KOPT-K1 (cell line): ENCODE data around the gene ADORA2A.

Source experiments
- H3K27ac ChIP-seq: fragments of 200-600 bp; sonication (generic); 2 replicates; pipeline ENCODE4 v1.5.1; 2016; ENCODE audit warnings: antibody characterized with exemption, mild to moderate bottlenecking, low read depth, low read length; ENCODE audit not compliant: poor library complexity, severe bottlenecking
- H3K36me3 ChIP-seq: fragments of 200-600 bp; sonication (generic); 2 replicates; pipeline ENCODE4 v1.5.1; 2017; ENCODE audit warnings: antibody characterized with exemption, mild to moderate bottlenecking, low read length, moderate library complexity; ENCODE audit not compliant: insufficient read depth
- H3K9me3 ChIP-seq: fragments of 200-600 bp; sonication (generic); 2 replicates; pipeline ENCODE4 v1.5.1; 2017; ENCODE audit warnings: antibody characterized with exemption, low read length, mild to moderate bottlenecking; ENCODE audit not compliant: insufficient read depth, poor library complexity, severe bottlenecking

The ADORA2A gene

DNA sequence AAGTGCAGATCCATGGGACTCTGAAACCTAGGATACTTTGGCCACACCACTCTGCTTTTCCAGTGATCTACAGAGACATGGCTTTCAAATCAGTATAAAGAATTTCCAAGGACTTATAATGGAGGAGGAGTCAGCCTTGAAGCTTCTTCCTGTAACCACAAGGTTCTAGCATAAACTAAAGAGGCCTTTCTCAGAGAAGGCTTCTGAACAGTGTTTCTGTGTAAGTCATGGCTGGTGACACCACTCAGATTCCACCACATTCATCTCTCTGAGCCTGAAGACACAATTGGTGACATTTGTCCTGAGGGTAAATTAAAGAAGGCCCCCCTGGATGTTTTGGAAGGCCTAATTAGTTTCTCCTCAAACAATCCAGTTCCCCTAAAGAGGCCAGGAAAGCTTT lies 29.0 kb upstream of the ADORA2A start:
- peaks cover 85% of the 10 kb centered on the region for H3K36me3 ChIP-seq
- no peak overlapping the region for H3K27ac ChIP-seq
- H3K9me3 ChIP-seq = no peaks in the 10 kb centered on the region

DNA sequence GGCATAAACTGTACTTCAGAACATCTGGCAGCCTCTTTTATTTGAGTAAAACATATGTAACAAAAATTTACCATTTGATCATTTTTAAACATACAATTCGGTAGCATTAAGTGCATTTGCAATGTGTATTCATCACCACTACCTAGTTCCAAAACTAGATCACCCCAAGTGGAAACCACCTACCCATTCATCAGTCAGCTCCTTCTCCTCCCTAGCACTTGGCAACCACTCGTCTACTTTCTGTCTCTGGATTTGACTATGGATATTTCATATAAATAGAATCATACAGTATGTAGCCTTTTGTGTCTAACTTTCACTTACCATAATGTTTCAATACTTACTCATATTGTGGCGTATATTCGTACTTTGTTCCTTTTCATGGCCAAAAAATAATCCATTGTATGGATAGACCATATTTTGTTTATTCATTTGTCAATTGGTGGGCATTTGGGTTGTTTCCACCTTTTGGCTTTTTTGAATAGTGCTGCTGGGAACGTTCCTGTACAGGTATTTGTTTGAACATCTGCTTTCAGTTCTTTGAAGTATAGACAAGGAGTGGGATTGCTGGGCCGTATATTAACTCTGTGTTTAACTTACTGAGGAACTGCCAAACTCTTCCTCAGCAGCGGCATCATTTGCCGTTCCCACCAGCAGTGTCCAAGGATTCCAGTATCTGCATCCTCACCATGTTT lies 27.2 kb upstream of the ADORA2A start:
- Histone ChIP-seq H3K9me3 (no peaks in the 10 kb centered on the region), H3K36me3 (peaks cover 90% of the 10 kb centered on the region), H3K27ac (no peak overlapping the region)

DNA sequence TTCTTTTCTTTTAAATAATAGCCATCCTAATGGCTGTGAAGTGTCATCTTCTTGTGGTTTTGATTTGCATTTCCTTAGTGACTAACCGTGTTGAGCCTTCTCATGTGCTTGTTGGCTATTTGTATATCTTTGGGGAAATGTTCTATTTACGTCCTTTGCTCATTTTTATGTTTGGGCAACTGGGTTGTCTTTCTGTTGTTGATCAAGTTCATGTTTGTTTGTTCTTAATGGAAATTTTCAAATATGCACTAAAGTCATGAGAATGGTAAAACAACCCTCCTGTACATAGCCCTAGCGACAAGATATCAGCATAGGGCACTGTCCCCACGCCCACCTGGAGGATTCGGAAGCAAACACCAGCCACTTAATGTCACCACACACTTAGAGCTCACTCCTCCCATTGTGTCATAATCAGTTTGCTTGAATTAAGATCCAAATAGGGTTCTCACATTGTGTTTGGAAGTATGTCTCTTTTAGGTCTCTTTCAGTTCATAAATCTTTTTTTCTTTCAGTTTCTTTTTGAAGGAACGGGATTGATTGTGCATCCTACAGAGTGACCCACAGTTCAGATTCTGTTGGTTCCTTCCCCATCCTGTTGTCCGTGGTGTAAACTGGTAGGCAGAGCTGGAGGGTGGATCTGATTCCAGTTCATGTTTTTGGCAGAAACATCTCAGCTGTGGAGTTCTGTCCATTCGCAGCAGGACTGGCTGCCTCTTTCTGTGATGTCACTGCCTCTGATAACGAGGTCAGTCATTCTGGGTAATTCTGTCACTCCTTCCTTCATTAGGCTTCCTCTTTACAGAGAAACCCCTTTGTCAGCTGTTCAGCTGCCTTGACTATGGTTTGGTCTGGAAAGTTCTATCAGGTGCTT lies 26.4 kb upstream of the ADORA2A start:
- no peak overlapping the region for H3K27ac ChIP-seq
- peaks cover 90% of the 10 kb centered on the region for H3K36me3 ChIP-seq
- no peaks in the 10 kb centered on the region for H3K9me3 ChIP-seq

DNA sequence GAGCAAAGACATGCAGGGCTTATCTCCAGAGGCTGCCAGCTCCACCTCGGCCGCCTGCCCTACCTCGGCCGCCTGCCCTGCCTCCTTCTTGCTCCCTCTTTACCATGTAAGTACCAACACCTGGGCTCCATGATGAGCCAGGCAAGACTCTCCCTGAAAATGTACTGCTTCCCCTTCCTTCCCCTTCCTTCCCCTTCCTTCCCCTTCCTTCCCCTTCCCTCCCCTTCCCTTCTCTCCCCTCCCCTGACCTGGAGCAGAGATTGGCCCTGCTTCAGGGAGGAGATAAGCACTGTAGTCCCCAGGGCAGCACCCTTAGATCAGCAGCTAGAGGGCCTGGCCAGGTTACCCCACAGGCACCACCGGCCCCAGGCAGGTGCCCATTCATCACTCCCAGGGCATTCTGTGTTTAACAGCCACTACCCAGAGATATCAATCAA lies 25.4 kb upstream of the ADORA2A start:
- Histone ChIP-seq H3K9me3 (no peaks in the 10 kb centered on the region), H3K27ac (no peak overlapping the region), H3K36me3 (peaks cover 90% of the 10 kb centered on the region)

DNA sequence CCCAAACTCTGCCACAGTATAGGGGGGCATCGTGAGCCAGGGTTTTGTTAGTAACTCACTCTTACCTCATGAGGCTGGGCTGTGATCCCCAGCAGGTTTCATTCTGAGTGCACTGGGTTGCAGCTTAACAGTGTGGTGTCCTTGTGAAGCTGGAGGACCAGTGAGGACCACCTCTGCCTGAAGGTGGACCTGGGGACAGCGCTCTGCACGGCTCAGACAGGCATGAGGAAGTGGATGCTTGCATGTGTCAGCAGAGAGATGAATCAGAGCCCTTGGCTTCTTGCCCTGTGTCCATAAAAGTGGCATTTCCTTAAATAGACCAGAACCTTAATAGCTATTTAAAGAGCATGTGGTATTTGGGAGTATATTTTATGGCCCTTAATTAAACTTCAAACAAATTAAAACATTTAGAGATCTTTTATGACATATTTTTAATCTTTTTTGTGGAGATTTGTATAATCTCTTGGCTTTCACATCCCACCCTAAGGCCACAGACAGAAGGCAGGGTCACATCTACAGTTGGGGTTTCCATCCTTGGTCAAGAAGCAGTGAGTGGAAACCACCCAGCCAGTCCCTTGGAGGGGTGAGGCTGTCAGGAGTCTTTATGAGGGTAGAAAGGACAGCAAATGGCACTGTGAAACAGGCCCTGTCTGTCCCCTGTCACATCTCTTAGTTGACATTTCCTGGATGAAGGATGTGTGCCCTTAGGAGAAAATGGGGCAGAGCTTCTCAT lies 24.8 kb upstream of the ADORA2A start:
- Histone ChIP-seq H3K9me3 (no peaks in the 10 kb centered on the region), H3K27ac (no peak overlapping the region), H3K36me3 (peaks cover 90% of the 10 kb centered on the region)

DNA sequence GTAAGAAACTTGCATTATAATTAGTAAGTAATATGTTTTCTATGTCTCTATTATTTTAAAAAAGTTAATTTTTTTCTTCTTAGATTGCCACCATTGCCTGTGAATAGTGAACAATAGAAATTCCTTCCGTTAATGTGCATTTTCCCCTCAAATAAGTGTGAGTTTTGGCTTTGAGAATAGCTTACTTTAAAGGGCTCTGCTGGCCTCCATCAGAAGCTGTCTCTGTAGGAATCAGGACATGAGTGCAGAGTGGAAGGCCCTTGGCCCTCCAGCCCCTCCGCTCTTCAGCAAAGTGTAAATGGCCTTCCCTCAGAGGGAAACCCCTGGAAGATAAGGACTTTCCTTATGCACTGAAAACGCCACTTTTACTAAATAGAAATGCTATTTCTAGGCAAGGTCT lies 24.1 kb upstream of the ADORA2A start:
- H3K9me3 ChIP-seq = no peaks in the 10 kb centered on the region
- no peak overlapping the region for H3K27ac ChIP-seq
- H3K36me3 ChIP-seq = peaks cover 90% of the 10 kb centered on the region

DNA sequence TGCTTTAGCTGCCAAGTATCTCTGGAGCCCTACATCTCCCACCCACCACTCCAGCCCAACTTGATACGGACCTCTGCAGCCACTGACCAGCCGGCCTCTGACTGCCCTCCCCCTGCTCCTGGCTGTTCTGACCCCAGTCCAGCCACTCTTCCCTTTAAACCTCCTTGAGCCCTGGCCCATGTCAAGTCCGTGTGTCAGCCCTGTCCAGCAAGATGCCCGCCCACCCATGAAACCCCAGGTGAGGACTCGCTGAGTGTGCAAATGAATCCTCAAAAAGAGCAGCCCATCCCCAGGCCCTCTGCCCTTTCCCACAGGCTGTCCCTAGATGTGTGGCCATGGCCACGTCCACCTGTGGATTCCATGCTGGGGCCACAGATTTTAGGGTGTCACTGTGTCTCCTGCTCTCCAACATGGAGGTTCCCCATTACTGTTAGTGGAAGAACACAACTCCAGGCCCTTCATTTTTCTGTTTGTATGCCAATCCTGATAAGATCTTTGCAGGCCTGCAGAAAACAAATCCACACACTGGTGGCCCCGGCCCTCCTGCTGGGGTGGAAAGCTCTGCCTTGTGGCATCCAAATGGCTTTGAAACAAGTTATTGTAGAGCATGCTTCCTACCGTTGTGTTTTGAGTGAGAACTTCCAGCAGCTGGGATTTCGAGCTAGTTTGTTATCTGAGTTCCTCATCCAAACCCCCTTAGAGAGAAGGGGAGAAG lies 22.7 kb upstream of the ADORA2A start:
- H3K9me3 ChIP-seq = no peaks in the 10 kb centered on the region
- H3K36me3 ChIP-seq = peaks cover 86% of the 10 kb centered on the region
- no peak overlapping the region for H3K27ac ChIP-seq

DNA sequence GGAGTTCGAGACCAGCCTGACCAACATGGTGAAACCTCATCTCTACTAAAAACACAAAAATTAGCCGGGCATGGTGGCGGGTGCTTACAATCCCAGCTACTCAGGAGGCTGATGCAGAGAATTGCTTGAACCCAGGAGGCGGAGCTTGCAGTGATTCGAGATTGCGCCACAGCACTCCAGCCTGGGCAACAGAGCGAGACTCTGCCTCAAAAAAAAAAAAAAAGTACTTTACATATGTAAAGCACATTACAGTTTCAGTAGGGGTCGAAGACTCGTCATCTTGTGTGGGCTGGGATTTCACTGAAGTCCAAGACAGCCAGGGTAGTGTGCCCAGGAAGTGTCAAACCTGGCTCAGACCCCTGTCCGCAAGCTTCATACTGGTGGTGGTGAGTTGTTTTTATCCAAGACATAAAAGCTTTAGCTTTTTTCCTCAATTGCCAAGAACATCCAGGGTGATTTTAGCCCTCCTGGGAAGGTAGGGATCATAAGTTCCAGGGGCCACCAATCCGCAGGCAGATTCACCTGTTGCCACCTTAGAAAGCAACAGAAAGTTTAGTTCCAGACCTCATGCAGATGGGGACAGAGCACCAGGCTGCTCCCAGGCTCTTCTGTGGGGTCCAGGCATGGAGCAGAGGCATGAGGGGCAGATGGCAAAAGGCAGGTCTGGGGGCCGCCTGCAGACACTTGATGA lies 21.6 kb upstream of the ADORA2A start:
- Histone ChIP-seq H3K36me3 (peaks cover 80% of the 10 kb centered on the region), H3K27ac (no peak overlapping the region), H3K9me3 (no peaks in the 10 kb centered on the region)

DNA sequence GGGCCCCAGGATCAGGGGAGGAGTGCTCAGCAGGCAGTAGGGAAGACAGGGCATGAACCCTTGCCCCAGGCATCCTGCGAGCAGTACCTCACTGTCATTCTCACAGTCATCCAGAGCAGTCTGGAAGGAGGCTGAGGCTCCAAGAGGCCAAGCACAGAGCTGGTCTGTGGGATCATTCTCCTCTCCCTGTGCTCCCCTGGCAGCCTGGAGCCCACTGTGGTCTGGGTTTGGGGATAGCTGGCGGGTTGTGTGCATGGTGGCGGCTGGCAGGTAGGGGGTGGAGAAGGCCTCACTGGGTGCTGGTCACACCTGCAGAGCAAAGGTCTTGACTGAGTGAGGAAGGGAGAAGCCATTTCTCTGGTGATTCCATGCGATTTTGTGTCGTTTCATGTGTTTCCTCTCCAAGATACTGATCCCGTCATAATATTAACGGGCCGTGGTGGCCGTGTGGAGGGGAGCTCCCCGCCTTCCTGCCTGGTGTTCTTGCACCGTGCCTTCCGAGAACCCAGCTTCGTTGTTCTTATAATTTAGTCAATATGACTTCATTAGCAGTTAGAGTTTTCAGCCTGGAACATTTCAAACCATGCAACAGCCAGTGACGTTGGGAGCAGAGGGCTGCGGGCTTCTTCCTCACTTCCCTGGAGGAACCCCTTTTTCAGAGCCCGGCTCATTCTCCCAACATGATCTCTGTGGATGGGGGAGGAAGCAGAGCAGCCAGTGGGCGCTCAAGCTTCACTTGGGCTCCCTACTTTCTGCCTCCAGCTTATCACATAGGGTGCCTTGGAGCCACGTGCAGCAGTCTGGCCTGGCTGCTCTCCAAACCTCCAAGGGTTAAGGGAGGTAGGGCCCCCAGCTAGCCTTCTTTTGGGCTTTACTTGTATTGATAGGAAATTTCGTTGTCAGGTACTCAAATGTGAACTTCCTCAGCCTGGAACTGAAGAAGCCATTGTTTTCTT lies 20.8 kb upstream of the ADORA2A start:
- H3K36me3 ChIP-seq = peaks cover 79% of the 10 kb centered on the region
- no peak overlapping the region for H3K27ac ChIP-seq
- H3K9me3 ChIP-seq = no peaks in the 10 kb centered on the region

DNA sequence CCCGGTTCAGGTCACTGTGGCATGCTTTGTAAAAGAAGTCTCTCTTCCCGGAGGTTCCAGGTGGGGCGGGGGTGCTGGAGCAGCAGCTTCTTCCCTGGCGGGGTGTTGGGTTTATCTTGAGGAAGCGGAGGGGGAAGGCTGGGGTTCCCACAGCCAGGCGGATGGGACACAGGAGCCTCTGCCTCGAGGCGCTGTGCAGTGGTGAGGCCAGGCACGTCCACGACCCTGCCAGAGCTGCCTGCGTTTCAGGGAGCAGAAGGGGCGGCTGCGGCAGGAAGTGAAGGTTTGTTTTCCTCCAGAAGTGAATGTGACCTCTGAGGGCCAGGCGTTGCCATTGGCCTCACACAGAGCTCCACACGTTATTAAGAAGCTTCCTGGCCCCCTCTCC lies 20.1 kb upstream of the ADORA2A start:
- Histone ChIP-seq H3K36me3 (peaks cover 79% of the 10 kb centered on the region), H3K9me3 (no peaks in the 10 kb centered on the region), H3K27ac (no peak overlapping the region)

DNA sequence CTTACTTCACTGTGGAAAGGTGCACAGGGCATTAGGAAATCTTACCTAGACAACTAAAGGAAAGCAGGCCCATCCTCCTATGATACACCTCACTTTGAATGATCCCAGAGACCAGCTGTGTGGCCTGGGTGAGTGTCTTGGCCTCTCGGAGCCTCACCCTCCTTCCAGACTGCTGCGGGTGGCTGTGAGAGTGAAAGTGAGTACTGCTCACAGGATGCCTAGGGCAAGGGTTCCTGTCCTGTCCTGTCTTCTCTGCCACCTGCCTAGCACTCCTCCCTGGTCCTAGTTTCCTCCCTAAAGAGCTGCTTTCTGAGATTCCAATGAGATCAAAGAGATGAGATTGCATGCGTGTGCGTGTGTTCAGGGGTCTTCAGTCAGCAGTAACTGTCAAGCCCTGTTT lies 19.5 kb upstream of the ADORA2A start:
- Histone ChIP-seq H3K36me3 (peaks cover 79% of the 10 kb centered on the region), H3K9me3 (no peaks in the 10 kb centered on the region), H3K27ac (no peak overlapping the region)

DNA sequence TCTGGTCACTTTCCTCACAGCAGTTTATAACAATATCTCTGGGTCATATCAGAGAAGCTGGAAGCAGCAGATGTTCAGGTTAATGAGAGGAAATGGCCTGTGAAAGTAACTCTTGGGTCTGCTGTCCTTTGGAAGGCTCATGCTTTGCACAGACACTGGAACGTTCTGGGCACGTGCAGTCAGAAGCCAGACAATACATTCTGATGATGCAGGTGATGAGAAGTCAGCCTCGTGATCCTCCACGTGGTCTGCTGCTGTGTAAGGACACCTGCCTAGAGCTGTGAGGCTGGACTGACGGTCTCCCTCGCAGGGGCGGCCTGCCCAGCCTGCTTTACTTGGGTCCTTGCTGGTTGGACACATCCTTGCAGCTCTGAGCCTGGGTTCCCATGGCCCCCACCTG lies 18.8 kb upstream of the ADORA2A start:
- Histone ChIP-seq H3K9me3 (no peaks in the 10 kb centered on the region), H3K36me3 (peaks cover 79% of the 10 kb centered on the region), H3K27ac (no peak overlapping the region)

DNA sequence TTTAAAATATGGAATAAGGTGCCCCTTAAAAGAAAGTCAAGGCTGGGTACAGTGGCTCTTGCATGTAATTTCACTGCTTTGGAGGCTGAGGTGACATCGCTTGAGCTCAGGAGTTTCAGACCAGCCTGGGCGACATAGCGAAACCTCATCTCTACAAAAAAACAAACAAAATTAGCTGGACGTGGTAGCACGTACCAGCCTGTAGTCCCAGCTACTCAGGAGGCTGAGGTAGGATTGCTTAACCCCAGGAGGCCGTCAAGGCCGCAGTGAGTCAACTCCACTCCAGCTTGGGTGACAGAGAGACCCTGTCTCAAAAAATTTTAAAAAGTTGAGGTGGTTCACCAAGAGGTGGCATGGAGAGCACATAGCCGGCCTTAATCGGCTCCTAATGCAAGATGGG lies 17.7 kb upstream of the ADORA2A start:
- Histone ChIP-seq H3K27ac (no peak overlapping the region), H3K9me3 (no peaks in the 10 kb centered on the region), H3K36me3 (peaks cover 79% of the 10 kb centered on the region)
